ENCODE data around the gene ZACN.

DNA sequence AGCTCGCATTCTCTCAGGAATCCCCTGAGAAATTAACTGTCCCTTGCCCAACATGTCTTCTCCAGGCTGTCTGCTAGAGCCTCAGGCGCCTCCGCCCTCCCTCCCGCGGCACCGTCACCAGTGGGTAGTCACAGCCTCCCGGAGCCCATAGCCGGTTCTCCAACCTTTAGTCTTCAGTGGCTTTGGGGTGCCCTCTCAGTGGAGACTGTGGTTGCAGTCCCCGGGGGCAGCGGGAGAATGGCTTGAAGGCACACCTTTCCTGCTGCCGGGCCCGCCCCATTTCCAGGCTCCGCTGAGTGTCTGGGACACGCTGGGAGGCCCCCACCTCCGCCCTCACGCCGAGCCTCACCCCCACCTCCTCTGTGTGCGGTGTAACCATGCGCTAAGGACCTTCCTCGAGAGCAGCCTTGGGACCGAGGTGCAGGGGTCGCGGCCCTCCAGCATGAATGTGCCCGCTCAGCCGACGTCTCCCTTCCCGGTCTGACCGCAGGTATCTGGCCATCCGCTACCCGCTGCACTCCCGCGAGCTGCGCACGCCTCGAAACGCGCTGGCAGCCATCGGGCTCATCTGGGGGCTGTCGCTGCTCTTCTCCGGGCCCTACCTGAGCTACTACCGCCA lies 2.7 kb upstream of the ZACN start:
- no peak for TF ChIP-seq POLR2A (IDR thresholded peaks at IDR 0.05)
- TF ChIP-seq, protein P1, sequence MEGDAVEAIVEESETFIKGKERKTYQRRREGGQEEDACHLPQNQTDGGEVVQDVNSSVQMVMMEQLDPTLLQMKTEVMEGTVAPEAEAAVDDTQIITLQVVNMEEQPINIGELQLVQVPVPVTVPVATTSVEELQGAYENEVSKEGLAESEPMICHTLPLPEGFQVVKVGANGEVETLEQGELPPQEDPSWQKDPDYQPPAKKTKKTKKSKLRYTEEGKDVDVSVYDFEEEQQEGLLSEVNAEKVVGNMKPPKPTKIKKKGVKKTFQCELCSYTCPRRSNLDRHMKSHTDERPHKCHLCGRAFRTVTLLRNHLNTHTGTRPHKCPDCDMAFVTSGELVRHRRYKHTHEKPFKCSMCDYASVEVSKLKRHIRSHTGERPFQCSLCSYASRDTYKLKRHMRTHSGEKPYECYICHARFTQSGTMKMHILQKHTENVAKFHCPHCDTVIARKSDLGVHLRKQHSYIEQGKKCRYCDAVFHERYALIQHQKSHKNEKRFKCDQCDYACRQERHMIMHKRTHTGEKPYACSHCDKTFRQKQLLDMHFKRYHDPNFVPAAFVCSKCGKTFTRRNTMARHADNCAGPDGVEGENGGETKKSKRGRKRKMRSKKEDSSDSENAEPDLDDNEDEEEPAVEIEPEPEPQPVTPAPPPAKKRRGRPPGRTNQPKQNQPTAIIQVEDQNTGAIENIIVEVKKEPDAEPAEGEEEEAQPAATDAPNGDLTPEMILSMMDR (IDR thresholded peaks at IDR 0.05) = no peak
